Stomach (tissue), 4 donors: ENCODE data around the gene RAD23A.

Source experiments
- EP300 ChIP-seq: sonication (generic); formaldehyde crosslinking; IDR thresholded peaks from one replicate; pipeline ENCODE4 v1.6.1; 2017; ENCODE audit warnings: antibody characterized with exemption
- POLR2A ChIP-seq, 4 donors: fragments of 450-650 bp; IDR thresholded peaks; one replicate each; pipeline ENCODE4 v1.6.1; 2016; ENCODE audit warnings: antibody characterized with exemption in 4 of 4, control low read depth in 2 of 4, mild to moderate bottlenecking in 1 of 4, moderate library complexity in 1 of 4
- POLR2AphosphoS5 ChIP-seq, 3 donors: sonication (generic); formaldehyde crosslinking; IDR thresholded peaks; one replicate each; pipeline ENCODE4 v1.6.1; 2016; ENCODE audit warnings: antibody characterized with exemption in 3 of 3
- TF ChIP-seq, protein P1 (sequence below), 7 experiments: fragments of 450-650 bp in 4 of 7; fragments of 200-600 bp in 3 of 7; sonication (generic) in 3 of 7; IDR thresholded peaks; one replicate each; pipeline ENCODE4 v1.5.1; 2016 to 2019; ENCODE audit warnings: antibody characterized with exemption in 7 of 7, control low read depth in 2 of 7, mild to moderate bottlenecking in 1 of 7

GRCh38 chr19:12924621-12925310, 20.9 kb upstream of the RAD23A start:
- TF ChIP-seq EP300 (no peak), POLR2AphosphoS5 (IDR thresholded peaks at IDR 0.05) (no peak), POLR2A (IDR thresholded peaks at IDR 0.05) (no peak)
- TF ChIP-seq, protein P1, sequence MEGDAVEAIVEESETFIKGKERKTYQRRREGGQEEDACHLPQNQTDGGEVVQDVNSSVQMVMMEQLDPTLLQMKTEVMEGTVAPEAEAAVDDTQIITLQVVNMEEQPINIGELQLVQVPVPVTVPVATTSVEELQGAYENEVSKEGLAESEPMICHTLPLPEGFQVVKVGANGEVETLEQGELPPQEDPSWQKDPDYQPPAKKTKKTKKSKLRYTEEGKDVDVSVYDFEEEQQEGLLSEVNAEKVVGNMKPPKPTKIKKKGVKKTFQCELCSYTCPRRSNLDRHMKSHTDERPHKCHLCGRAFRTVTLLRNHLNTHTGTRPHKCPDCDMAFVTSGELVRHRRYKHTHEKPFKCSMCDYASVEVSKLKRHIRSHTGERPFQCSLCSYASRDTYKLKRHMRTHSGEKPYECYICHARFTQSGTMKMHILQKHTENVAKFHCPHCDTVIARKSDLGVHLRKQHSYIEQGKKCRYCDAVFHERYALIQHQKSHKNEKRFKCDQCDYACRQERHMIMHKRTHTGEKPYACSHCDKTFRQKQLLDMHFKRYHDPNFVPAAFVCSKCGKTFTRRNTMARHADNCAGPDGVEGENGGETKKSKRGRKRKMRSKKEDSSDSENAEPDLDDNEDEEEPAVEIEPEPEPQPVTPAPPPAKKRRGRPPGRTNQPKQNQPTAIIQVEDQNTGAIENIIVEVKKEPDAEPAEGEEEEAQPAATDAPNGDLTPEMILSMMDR (IDR thresholded peaks at IDR 0.05): no peak
